HG02763 (cell line): ENCODE data around the gene CWF19L2.

Experiments
- ATAC-seq: cut with Tn5 transposase; IDR thresholded peaks from one replicate; pipeline ENCODE4 v1.9.1; 2021; ENCODE audit warnings: mild to moderate bottlenecking, moderate library complexity; ENCODE audit not compliant: unreplicated experiment

CWF19L2 gene

DNA sequence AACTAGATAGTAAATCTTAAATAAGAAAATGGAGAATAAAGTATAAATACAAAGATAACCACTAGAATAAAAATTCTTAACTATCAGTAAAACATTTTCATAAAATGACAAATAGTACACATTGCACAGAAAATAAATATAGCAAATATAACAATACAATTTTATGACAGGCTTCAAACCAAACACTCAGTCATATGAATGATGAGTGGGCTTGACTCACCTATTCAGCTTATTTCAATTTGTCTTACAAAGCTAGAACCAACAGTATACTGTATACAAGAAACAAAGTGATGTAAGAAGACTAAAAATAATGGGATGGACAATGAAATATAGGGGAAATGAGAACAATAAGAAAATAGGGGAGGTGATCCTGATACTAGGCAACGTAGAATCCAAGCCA, 141.2 kb downstream of the CWF19L2 start:
- ATAC-seq = no peak

DNA sequence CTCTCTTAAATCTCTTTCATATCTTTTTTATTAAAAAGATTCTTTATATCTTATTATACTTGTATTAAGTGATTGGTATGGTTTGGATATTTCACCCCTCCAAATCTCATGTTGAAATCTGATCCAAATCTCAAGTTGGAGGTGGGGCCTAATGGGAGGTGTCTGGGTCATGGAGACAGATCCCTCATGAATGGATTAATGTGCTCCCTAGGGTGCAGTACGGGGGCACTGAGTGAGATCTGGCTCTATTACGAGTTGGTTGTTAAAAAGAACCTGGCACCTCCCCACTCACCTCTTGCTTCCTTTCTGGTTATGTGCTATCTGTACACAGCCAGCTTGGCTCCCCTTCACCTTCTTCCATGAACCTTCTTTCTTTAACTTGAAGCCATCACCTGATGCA, 149.6 kb downstream of the CWF19L2 start:
- no peak for ATAC-seq

DNA sequence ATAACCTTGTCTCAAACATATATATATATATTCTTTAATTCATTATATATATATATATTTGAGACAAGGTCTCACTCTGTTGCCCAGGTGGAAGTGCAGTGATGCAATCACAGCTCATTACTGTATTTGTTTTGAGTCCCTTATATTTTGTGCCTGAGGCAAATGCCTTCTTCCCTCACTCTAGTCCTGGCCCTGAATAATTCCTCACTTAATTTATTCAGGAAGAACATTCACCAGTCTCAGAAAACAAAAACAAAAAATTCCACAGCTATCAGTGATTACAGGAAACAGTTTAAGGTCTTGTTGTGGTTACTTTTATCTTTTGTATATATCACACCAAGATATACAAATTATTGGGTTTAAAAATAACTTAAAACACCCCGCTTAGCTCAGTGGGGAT, 155.7 kb downstream of the CWF19L2 start:
- ATAC-seq = no peak

DNA sequence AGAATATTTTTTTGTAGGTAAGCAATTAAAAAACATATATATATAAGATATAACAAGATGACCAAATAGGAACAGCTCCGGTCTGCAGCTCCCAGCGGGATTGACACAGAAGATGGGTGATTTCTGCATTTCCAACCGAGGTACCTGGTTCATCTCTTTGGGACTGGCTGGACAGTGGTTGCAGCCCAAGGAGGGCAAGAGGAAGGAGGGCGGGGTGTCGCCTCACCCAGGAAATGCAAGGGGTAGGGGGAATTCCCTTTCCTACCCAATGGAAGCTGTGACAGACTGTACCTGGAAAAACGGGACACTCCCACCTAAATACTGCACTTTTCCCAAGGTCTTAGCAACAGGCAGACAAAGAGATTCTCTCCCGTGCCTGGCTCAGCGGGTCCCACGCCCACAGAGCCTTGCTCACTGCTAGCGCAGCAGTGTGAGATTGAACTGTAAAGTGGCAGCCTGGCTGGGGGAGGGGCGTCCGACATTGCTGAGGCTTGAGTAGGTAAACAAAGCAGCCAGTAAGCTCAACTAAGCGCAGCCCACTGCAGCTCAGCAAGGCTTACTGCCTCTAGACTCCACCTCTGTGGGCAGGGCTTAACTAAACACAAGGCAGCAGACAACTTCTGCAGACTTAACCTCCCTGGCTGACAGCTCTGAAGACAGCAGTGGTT, 163.8 kb downstream of the CWF19L2 start:
- no peak for ATAC-seq

DNA sequence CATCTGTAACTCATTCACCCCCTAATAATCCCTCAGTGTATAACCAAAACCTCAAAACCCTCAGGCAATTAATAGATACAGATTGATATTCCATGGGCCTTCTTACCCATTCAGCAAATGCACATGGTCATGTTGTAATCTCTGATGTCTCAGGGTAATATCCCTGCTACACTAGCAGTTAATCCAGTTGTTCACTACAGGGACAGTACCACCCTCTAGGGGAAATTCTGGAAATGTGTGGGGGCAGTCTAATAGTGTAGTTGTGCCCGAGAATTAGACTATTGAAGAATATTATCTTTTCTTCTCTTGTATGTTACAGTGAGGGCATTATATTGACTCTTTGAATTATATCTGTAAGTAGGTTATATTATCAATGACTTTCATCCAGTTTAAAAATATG, 175.4 kb downstream of the CWF19L2 start:
- ATAC-seq = no peak
